D341Med (cell line): ENCODE measurements around the gene MYO15B.

Source experiments
- DNase-seq: peaks from one replicate; pipeline ENCODE4 v3.0.0; 2012; ENCODE audit warnings: low spot score

The MYO15B gene

GRCh38 chr17:75666959-75667790 lies 79.6 kb downstream of the MYO15B start, which contains the start of the genes RECQL5 and SAP30BP:
TSS of gene RECQL5 (minus strand) at chr17:75667154. CDS start at chr17:75666557, 597 bp downstream.
TSS of gene SAP30BP (plus strand) at chr17:75667338. CDS start at chr17:75667373, 35 bp downstream.
- peak; percentile 100 for DNase-seq

- DNase-seq = no peak
These were observed 80.2 kb downstream of the MYO15B start for GRCh38 chr17:75667825-75668224.

- DNase-seq = no peak
These were observed 80.9 kb downstream of the MYO15B start for GRCh38 chr17:75668489-75668888.

DNA sequence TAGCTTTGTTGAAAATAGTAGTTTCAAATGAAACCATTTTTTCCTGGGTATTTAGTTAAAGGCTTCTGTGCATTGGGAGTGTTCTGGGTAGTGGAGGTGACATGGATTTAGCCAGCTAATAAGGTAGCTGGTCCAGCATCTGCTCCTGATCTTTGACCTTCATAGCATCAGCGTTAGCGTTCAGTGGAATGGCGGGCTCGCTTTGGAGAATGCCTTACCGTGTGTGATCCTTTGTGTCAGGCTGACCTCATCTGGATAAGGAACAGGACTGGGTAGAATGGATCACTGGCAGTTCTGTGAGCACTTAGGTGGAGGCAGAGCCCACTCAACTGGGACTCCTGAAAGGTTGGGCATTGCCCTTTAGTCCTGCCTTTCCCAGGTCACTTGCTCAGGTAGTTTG lies 83.3 kb downstream of the MYO15B start:
- no peak for DNase-seq

GRCh38 chr17:75672011-75672410 lies 84.4 kb downstream of the MYO15B start:
- no peak for DNase-seq

DNA sequence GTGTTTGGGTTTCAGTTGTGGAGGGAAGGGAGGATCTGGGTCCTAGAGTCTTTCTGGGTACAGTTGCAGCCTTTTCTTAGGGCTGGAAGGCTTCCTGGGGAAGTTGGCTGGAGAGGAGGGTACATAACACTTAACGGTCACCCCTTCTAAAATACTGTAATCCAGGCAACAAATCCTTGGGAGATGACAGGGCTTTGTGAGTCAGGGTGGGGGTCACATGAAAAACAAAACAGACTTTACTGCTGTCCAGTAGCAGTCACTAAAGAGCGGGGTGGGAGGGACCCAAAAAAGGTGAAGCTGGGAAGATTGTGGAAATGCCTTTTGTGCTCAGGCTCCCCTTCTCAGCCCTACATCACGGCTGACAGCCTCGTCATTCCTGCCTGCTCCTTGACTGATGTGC lies 85.9 kb downstream of the MYO15B start:
- no peak for DNase-seq
